HuH-7.5 (cell line): ENCODE results near the gene ELL2.

Source experiments
- DNase-seq: peaks from one replicate; pipeline ENCODE4 v3.0.0; 2011; ENCODE audit warnings: low spot score

Gene ELL2

DNA sequence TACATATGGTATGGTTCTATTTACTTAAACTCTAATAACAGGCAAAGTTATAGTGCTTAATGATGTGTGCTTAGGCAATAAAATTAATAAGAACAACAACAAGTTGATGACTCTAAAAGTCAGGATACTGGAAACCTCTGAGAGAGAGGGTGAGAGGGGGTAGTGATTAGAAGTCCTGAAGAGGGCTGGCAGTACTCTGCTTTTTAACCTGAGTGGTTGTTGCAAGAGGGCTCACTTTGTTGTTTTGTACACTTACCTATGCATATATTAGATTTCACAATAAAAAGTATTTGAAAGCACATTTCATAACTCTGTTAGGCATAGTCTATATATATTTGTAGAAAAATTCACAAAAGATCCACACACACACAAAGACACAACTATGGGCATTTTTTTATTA is 21.4 kb upstream of the ELL2 start:
- DNase-seq, result no peak

DNA sequence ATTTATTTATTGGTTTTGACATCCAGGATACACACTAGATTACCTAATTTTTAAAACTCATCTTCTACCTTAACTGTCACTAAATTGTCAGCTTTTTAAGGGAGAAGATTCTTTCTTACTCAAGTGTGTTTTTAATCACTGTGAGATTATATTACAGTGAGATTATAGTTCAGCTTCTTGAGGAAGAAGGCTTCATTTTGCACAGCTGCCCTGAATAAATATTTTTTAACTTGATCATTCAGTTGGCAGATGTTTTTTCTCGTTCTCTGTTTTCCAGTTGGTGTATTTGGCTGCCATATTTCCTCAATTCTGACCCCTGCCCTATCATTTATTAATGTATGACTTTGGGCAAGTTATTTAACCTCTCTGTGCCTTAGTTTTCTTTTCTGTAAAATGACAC is 15.0 kb upstream of the ELL2 start:
- no peak for DNase-seq

DNA sequence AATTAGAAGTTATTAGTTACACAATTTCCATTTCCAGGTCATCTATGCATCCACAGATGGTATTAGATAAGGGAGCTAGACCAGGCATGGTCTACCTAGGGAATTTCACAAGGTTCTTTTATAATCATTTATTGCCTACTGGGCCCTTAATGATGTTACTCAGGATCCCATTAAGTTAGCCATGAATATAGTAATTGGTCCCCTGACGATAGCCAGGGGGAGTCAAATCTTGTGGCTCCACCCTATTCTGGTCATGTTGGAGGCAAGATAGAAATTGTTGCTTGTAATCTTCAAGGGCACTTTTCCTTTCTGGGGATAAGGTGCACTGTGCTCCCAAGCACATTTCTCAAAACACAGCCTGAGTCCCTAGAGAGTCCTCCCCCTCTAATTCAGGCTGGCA is 14.1 kb upstream of the ELL2 start:
- DNase-seq, result no peak

DNA sequence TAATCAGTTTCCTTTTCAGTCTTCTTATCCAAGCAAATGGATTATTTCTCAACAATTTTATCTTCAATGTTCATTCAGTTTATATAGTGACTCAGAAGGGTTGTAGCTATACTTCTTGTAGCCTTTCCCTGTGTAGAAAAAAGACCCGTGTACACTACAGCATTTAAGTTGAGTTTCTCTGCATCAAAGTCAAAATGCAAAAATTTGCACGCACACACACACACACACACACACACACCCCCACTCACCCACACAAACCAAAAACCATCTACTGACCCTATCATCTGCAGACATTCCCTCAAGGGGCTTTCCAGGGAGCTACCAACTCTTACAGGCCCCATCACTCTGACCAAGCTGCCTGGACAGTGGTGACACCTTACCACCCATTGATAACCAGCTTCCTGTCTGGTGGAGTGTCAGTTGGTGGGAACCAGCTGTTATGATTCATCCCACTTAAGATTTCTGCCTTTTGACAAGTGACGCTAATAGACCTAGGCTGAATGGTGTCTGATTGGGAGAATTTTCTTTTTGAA is 12.2 kb upstream of the ELL2 start:
- DNase-seq, result no peak

DNA sequence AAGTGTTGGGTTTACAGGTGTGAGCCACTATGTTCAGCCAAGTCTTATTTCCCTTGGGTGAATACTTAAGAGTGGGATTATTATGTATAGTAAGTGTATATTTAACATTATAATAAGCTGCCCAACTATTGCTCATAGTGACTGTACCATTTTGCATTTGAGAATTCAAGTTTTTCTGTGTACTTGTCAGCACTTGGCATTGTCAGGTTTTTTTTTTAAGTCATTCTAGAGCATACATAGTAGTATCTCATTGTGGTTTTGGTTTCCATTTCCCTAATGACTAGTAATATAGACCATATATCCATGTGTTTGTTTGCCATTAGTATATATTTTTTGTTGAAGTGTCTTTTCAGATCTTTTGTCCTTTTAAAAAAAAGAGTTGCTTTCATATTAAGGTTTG is 10.5 kb upstream of the ELL2 start:
- DNase-seq, result no peak

DNA sequence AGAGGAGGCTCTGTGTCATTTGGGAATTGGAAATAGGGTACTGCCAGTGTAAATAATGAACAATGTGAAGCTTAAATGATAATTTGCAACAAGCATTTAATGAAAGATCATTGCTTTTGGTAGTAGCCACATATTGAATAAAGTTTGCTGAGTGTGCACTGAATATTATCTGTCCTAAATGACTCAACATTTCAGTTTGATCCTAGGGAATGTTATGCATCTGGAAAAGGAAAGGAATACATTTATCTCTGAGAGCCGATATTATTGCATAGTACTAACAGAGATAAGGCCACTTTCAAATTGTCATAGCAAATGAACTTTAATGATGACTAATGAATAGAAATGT is 8.7 kb upstream of the ELL2 start:
- DNase-seq, result no peak

DNA sequence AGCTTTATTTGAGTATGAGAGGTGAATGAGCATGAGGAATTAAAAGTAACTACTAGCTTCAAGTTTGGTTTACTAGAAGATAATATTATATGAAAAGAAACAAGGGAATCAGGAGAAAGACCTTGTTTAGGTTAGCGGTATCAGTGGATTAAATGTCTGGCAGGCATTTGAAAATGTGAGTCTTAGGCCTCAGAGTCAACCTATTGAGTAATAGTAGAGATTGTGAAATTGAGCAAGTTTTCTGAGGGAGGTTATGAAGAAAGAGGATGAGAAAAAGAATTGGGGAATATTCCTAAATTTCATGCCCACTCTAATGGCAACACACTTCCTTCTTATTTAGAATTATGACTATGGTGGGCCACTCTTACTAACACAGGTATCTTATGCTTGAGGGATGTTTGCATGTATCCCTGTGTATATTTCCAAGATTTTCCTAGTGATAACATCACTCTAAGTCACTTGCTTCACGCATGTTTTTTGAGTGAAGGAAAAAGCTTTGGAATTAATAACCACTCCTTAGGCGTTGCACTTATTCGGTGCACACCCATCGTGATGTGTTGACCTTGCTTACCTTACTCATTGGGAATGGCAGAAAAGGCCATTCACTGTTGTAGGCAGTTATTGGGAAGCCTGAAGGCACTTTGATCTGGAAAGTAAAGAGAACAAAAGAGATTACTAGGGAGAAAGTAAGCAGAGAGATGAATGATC is 8.2 kb upstream of the ELL2 start:
- DNase-seq, result no peak

DNA sequence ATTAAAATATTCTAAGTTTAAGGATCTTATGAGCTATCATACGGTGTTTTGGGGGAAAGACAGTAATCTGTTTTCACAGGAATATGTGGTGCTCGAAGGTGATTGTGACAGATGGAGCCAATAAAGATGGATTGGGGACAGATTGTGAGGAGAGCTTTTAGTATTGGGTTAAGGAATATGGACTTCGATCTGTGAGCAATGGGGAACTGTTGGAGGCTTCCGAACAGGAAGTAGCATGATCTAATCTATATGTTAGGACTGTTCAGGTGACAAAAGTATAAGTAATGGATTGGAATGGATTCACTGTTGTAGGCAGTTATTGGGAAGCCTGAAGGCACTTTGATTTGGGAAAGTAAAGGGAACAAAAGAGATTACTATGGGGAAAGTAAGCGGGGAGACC is 7.4 kb upstream of the ELL2 start:
- no peak for DNase-seq

DNA sequence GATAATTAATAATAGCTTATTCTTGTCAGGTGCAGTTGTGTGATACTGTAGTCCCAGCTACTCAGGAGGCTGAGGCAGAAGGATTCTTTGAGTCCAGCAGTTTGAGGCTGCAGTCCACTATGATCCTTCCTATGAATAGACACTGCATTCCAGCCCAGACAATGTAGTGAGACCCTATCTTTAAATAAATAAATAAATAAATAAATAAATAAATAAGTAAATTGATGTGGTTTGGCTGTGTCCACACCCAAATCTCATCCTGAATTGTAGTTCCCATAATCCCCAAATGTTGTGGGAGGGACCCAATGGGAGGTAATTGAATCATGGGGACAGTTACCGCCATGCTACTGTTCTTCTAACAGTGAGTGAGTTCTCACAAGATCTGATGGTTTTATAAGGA is 5.6 kb upstream of the ELL2 start:
- DNase-seq, result no peak

DNA sequence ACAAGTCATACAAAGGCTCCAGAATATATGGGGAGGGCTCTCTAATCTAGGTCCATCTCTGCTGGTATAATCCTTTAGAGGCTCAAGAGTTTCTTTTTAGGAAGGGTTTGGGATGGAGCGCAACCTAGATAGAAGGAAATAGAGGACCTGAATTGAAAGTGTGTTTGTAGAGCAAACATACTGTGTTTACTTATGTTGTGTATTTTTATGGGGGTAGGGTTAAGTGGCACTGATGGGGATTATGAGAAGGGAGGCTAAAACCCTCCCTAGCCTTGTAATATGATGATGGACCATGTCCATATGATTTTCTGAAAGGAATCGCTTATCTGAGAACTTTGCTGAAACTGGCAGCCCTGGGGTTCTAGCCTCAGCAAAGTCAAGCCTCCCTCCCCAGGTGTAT is 4.4 kb upstream of the ELL2 start:
- peak; percentile 18 for DNase-seq

DNA sequence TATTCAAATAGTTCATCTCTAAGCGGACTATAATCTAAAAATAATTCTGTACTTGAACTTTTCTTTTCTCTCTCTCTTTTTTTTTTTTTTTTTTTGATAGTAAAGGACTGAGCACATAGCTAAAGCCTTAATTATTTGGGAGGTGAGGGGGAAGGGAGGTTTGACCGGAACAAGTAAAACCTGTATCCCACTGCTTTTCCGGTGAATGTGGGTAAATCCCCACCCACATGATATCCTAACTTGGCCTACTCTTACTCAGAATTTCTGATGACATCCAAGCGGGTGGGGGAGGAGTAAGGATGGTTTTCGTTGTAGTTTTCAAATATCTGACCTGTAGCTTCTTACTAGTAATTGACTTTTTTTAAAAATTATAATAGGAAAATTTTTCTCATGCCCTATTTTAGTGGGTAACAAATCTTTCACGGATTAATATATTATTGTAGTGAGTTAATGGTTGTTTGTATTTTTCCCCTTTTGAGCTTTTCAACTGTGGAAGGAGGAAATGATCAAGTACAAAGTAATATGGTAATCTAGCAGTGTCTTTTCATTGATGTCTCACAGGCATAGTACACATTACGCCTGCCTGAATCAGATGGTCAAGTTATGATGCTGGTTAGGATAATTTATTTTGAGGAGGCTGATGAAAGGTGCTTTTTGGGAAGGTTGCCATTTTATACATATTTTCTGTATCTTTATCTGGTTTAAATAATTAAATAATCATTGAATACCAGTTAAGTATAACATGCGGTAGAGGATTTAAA is 2.2 kb upstream of the ELL2 start:
- no peak for DNase-seq

DNA sequence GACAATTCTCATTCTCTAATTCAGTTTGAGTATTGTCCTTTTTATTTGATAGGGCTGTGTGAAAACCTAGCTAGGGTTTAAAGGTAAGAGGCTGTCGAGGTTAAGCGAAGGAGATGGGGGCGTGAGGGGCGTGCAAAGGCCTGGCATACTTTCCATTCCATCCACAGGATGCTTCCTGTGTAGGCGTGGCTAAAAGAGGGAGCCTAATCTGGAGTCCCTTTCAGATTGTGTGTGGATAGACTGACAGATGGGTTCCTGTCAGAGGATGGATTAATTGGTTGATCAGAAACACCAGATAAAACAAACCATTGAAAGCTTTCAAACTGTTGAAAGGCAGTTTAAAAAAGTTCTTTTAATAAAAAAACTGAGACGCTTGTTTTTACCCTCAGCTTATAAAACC is 1.1 kb upstream of the ELL2 start:
- DNase-seq, result peak; percentile 24

DNA sequence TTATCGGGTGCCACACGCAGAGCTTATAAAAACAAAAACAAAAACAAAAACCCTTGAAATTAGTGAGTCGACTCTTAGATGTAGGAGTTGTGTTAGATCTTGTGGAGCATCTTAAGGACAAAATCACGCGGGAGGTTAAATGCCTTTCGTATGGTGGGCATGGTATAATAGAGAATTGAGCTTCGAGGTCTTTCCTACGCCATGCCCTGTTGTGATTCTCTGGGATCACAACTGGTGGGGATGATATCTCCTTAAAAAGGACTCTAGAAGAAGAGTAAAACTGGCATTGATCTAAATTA is 773 bp upstream of the ELL2 start:
- no peak for DNase-seq

DNA sequence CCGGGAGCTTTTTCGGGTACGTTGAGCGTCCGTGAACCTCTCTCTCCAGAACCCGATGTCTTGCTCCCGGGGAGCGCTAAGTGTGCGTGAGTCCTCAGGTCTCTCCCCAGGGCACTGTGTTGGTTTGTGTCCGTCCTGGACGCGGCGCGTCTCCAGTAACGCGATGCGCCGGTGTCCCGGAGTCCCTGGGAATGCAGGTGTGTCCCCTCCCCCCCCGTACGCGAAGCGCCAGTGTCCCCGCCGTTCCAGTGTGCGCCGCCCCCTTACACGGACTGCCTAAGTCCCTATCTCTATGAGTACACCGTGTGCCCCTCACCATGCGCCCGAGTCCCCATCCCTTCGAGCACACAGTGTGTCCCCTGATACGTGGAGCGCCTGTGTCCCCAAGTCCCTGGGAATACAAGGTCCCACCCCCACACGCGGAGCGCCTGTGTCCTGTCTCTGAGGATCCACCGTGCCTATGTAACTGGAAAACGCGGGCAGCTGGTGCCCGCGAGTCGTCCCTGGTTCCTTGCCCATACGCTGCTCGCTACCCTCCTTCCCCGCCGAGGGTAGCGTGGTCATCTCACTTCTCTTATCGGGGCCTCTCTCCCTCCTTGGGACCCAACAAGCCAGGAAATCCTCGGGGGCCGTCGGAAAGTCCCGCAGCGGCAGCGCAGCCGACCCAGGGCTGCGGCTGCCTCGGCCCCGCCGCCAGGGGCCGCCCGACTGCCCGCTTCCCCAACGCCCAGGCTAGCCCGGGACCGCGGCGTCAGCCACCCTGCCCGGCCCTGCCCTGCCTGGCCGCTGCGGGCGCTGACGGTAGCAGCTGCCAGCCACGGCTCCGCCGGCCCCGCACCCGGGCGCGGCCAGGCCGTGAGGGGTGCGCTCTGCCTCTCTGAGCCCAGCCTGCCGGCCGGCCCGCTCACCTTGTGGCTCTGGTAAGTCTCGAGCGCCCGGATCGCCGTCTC is 709 bp downstream of the ELL2 start:
- DNase-seq, result peak; percentile 65

DNA sequence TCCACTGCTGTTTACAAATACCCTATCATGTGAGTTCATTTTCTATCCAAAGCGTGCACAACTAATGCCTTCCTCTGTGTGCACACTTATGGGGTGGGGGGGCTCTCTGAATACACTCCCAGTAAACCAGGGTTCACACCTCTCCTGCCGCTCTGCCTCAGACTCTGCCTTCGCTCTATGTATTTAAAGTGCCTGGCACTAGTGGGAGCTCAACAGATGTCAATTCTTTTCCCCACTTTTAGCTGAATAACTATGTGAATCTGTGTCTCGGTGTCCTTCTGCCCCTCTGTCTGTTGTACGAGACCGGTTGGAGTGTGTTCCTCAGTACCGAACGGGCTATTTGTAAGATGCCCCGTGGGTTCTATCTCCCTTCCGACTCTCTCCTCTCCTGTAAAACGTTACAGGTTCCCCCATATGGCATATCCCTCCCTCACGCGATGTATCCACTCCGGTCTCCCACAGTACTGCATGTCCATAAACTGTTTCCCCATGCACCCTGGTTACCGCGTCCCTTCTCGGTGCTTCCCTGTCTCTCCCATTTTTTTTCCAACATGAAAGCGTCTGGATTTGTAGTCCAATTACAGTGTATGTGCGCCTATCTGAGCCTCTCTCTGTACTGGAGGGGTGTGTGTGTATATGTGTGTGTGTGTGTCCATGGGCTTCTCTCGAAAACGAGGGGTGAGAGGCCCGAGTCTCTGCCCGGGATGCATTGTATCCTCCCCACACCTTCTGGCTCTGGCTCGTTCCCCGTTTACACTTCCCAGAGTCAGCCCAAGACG is 1.6 kb downstream of the ELL2 start:
- peak; percentile 9 for DNase-seq

DNA sequence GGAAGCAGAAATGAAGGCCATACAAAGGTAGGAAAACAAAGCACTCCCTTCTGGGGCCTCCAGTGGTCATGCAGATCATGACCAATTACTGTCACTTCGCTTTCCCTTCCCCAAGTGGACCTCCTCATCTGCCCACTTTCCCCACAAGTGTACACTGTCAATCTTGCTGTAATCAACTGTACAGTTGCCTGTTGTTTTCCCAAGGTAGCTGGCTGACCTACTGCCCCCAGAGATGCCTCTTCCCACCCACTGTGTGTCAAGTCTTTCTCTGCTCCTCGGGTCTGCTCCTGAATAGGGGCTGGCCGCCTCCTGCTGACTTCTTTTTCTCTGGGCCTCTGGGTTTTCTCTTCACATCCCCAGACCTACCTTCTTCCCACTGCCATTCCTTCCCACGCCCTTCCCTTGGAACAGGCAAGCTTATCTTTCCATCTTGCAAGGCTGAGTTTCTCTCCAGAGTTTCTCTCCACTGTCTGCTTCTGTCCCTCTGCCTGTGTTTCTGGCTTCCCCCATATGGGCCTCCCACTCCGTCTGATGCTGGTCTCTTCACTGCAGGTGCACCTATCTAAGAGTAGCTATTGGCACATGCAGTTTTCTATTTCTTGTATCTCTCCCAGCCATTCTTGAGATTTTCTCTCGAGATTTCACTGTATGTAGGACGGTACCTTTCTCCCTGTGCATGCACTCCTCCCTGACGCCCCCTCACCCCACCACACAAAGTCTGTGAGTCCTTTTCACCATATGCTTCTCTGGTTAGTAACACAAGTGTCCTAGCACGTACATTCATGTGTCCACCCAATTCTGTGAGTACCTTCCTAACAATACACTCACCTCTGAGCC is 2.4 kb downstream of the ELL2 start:
- peak; percentile 5 for DNase-seq

DNA sequence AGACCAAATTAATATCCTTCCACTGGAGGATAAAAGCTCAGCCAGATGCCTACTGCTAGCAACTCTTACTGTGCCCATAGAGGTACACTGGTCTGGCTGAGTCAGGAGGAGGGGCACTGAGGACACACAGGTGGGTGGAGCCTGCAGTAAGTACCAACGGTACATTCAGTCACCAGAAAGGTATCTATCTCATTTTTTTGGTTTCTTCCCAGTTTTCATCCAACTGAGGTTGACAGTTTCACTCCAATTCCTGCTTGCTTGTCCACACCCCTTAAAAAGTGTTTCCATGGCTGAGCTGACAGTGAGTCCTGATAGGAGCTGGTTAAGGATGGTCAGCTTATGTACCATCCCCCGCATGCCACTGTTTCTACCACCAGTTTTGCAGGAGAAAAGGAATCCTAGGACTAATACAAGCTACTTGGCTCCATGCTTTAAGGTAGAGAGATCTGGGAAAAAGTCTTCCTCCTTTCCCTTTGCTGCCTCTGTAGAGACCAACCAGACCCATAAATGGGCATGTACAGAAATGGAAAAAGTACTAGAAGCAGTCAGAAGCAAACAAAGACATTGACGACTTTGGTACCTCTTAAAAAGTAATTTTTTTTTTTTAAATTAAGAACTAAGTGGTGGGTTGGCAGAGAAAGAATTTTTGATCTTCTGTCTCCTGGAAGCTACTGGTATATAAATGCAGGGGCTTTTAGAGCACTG is 3.2 kb downstream of the ELL2 start:
- no peak for DNase-seq

DNA sequence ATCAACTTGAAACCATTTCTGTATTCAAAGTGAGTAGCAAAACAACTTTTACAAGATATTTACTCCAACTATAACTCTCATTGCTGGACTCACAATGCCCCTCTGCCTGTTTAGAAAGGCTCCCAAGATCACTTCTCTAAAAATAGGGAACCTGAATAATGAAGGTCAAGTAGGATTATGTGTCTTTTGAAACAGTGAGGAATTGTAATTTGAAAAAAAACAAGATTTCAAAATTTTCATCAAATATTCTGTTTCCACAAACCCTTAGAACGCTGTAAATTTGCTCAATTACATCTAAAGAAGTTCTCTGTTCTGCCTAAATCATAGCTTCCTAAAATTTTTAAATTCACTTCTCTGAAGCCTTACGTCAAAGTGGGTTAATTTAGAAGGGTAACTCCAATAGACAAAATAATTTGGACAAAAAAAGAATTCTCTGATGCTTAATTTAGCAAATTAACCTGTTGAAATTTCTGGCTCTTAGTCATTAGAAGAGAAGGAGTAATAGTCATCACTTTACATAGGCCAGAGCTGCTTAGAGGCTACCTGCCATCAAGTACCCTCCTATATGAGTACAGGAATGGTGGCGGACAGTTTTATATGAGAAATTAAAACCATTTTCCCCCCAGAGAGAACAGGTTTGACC is 4.0 kb downstream of the ELL2 start:
- no peak for DNase-seq

DNA sequence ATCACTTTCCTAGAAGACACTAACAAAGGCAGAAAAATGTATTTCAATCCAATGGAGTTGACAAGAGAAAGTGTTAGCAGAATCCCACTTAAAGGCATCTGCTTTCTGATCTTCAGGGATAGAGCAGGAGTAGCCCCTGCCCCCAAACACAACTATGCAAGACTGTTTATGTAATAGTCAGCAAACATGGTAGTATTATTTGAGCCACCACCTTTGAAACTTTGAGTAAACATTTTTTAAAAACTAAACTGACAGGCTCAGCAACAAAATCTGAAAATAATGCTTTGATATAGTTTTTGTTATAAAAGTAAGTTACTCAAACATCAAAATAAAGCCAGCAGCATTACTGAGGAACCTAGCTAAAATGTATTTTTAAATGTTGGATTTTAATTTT is 4.8 kb downstream of the ELL2 start:
- DNase-seq, result no peak
